ENCODE measurements around the gene SLC12A7. TPM values are rescaled to one million over a fixed set of nuclear protein-coding genes. Genes with fewer than 3 reads are reported as not detected.
A peak's percentile ranks its signal among the peaks of the same experiment; 100 is the strongest.
"Not testable (repeated sequence)": the region's sequence is repeated elsewhere in the genome, so short reads cannot be mapped to it uniquely, and the experiment has no call there.

Gene SLC12A7
- total RNA-seq (10 to 100 TPM; 12.5 to 23.5 (median 18.4) TPM), polyA plus RNA-seq (10 to 100 TPM in 2 of 3 donors, 1 to 10 TPM in 1; 7.2 to 54.3 (median 10.9) TPM)

GRCh38 chr5:1111727-1112289, at the start of gene SLC12A7:
TSS of gene SLC12A7 (minus strand) at chr5:1112063. CDS start at chr5:1111991, 72 bp downstream.
- DNase-seq: no peak
- TF ChIP-seq POLR2AphosphoS5 (IDR thresholded peaks at IDR 0.05) (peak; percentile 61 to 90 (median 86)), EP300 (IDR thresholded peaks at IDR 0.05) (no peak)
- Histone ChIP-seq H3K27ac (peak within 1 kb of the TSS; percentile 81 to 86 (median 83)), H3K36me3 (no peaks in the 10 kb centered on the region), H3K9me3 (no peaks in the 10 kb centered on the region), H3K4me3 (peak within 1 kb of the TSS; percentile 84 to 100 (median 94)), H3K4me1 (peaks cover 0 to 29% (median 23%) of the 10 kb centered on the region in 4 donors), H3K27me3 (no peaks in the 10 kb centered on the region)
- intact Hi-C loops (cut with DNase I): loop anchor here (10.0 kb wide), 1 partner anchor 107 kb away; the partner anchor contains the start of gene NKD2
- WGBS, 2 donors: 1% methylated on average over 79 of the region's 79 CpGs

GRCh38 chr5:1161108-1161832, 49.4 kb upstream of the SLC12A7 start:
- no peak for TF ChIP-seq POLR2A (IDR thresholded peaks at IDR 0.05)
- TF ChIP-seq EP300 (IDR thresholded peaks at IDR 0.05): no peak
- TF ChIP-seq POLR2AphosphoS5 (IDR thresholded peaks at IDR 0.05): no peak
- intact Hi-C loops (cut with DNase I): loop anchor here (10.0 kb wide), 1 partner anchor 324 kb away; no protein-coding TSS in a partner anchor
- no peak for DNase-seq
- Histone ChIP-seq H3K36me3 (no peaks in the 10 kb centered on the region), H3K9me3 (no peaks in the 10 kb centered on the region), H3K4me3 (no peak overlapping the region), H3K27ac (no peak overlapping the region), H3K27me3 (peaks cover 6 to 19% (median 9%) of the 10 kb centered on the region in 3 donors), H3K4me1 (peaks cover 0 to 11% (median 5%) of the 10 kb centered on the region in 4 donors)
- 30 to 71% methylated on average over 23 of the region's 23 CpGs for WGBS, 2 donors

GRCh38 chr5:1159774-1160406, 48.0 kb upstream of the SLC12A7 start:
- intact Hi-C loops (cut with DNase I): loop anchor here (10.0 kb wide), 1 partner anchor 325 kb away; no protein-coding TSS in a partner anchor
- 79 to 85% methylated on average over 4 of the region's 4 CpGs for WGBS, 2 donors

GRCh38 chr5:1159341-1159675, 47.4 kb upstream of the SLC12A7 start:
- TF ChIP-seq POLR2A (IDR thresholded peaks at IDR 0.05) (no peak), POLR2AphosphoS5 (IDR thresholded peaks at IDR 0.05) (no peak), EP300 (IDR thresholded peaks at IDR 0.05) (no peak), CTCF (IDR thresholded peaks at IDR 0.05) (no peak)
- Histone ChIP-seq H3K27me3 (peaks cover 21 to 38% (median 28%) of the 10 kb centered on the region in 3 donors), H3K36me3 (no peaks in the 10 kb centered on the region), H3K4me1 (peaks cover 0 to 20% (median 16%) of the 10 kb centered on the region in 4 donors), H3K9me3 (no peaks in the 10 kb centered on the region), H3K27ac (no peak overlapping the region), H3K4me3 (no peak overlapping the region)
- 85 to 88% methylated on average over 11 of the region's 11 CpGs for WGBS, 2 donors
- intact Hi-C loops (cut with DNase I): no loop called here
- DNase-seq: no peak

More at GRCh38 chr5:1159774-1160406, 48.0 kb upstream of the SLC12A7 start:
- Histone ChIP-seq H3K9me3 (no peaks in the 10 kb centered on the region), H3K4me3 (no peak overlapping the region), H3K27ac (no peak overlapping the region), H3K27me3 (peaks cover 19 to 32% (median 22%) of the 10 kb centered on the region in 3 donors), H3K4me1 (peaks cover 0 to 20% (median 16%) of the 10 kb centered on the region in 4 donors), H3K36me3 (no peaks in the 10 kb centered on the region)
- no peak for DNase-seq
- TF ChIP-seq CTCF (IDR thresholded peaks at IDR 0.05): no peak
- no peak for TF ChIP-seq POLR2A (IDR thresholded peaks at IDR 0.05)
- TF ChIP-seq EP300 (IDR thresholded peaks at IDR 0.05): no peak
- no peak for TF ChIP-seq POLR2AphosphoS5 (IDR thresholded peaks at IDR 0.05)

GRCh38 chr5:1158647-1159340, 46.9 kb upstream of the SLC12A7 start:
- WGBS, 2 donors: 86 to 91% methylated on average over 20 of the region's 20 CpGs
- no peaks in the 10 kb centered on the region for H3K9me3 ChIP-seq
- intact Hi-C loops (cut with DNase I): no loop called here
- no peak for TF ChIP-seq POLR2AphosphoS5 (IDR thresholded peaks at IDR 0.05)
- TF ChIP-seq EP300 (IDR thresholded peaks at IDR 0.05): no peak
- no peak for TF ChIP-seq CTCF (IDR thresholded peaks at IDR 0.05)
- peaks cover 0 to 20% (median 16%) of the 10 kb centered on the region in 4 donors for H3K4me1 ChIP-seq
- peaks cover 21 to 42% (median 29%) of the 10 kb centered on the region in 3 donors for H3K27me3 ChIP-seq
- no peaks in the 10 kb centered on the region for H3K36me3 ChIP-seq
- no peak for DNase-seq
- no peak overlapping the region for H3K4me3 ChIP-seq
- no peak overlapping the region for H3K27ac ChIP-seq

GRCh38 chr5:1157461-1157986, 45.7 kb upstream of the SLC12A7 start:
- intact Hi-C loops (cut with DNase I); H3K36me3 ChIP-seq; H3K4me3 ChIP-seq; DNase-seq; H3K9me3 ChIP-seq; H3K27ac ChIP-seq: not testable (repeated sequence)
- Histone ChIP-seq H3K4me1 (peaks cover 0 to 19% (median 16%) of the 10 kb centered on the region in 4 donors), H3K27me3 (peaks cover 21 to 44% (median 29%) of the 10 kb centered on the region in 3 donors)
- WGBS, 2 donors: 70 to 80% methylated on average over 2 of the region's 2 CpGs

All from sigmoid colon (tissue), 7 donors.